Stimulated activated CD4-positive, alpha-beta T cell treated with anti-CD3 and anti-CD28 coated beads, TNF-alpha, amount 100 ng/mL, for 48 hours (primary cell): ENCODE results near the gene SMYD3.
A peak's percentile ranks its signal among the peaks of the same experiment; 100 is the strongest.
"Not testable (repeated sequence)": the region's sequence is repeated elsewhere in the genome, so short reads cannot be mapped to it uniquely, and the experiment has no call there.

Source experiments
- DNase-seq, 3 donors: peaks; one replicate each; pipeline ENCODE4 v3.0.0-alpha.2; 2020; ENCODE audit warnings: low read depth in 3 of 3

Gene SMYD3

GRCh38 chr1:245957427-245957826, 549.7 kb downstream of the SMYD3 start:
- DNase-seq = no peak

- DNase-seq = peak in 1 of 3 donors; percentile 6
Observed at GRCh38 chr1:245956225-245956624, 550.9 kb downstream of the SMYD3 start.

GRCh38 chr1:245953876-245954660, 553.0 kb downstream of the SMYD3 start:
- DNase-seq = no peak

GRCh38 chr1:245952383-245953026, 554.6 kb downstream of the SMYD3 start:
- no peak for DNase-seq

GRCh38 chr1:245948786-245949185, 558.3 kb downstream of the SMYD3 start:
- no peak for DNase-seq

- no peak for DNase-seq
Observed at GRCh38 chr1:245946905-245947304, 560.2 kb downstream of the SMYD3 start.

- not testable (repeated sequence) for DNase-seq
Observed at GRCh38 chr1:245945136-245945535, 561.9 kb downstream of the SMYD3 start.

GRCh38 chr1:245942856-245943255, 564.2 kb downstream of the SMYD3 start:
- no peak for DNase-seq

GRCh38 chr1:245941771-245942170, 565.3 kb downstream of the SMYD3 start:
- not testable (repeated sequence) for DNase-seq

- DNase-seq = no peak
Observed at GRCh38 chr1:245939756-245940345, 567.2 kb downstream of the SMYD3 start.

GRCh38 chr1:245938046-245938435, 569.0 kb downstream of the SMYD3 start:
- no peak for DNase-seq

- DNase-seq = no peak
Observed at GRCh38 chr1:245937316-245938045, 569.6 kb downstream of the SMYD3 start.

- DNase-seq = no peak
Observed at GRCh38 chr1:245934409-245934808, 572.7 kb downstream of the SMYD3 start.

GRCh38 chr1:245933431-245934045, 573.5 kb downstream of the SMYD3 start:
- DNase-seq = no peak

GRCh38 chr1:245932302-245932972, 574.6 kb downstream of the SMYD3 start:
- DNase-seq = no peak

GRCh38 chr1:245931450-245931849, 575.6 kb downstream of the SMYD3 start:
- DNase-seq = no peak

- no peak for DNase-seq
Observed at GRCh38 chr1:245929224-245929623, 577.9 kb downstream of the SMYD3 start.

GRCh38 chr1:245926888-245927287, 580.2 kb downstream of the SMYD3 start:
- no peak for DNase-seq

- no peak for DNase-seq
Observed at GRCh38 chr1:245923215-245923614, 583.9 kb downstream of the SMYD3 start.

GRCh38 chr1:245921417-245921816, 585.7 kb downstream of the SMYD3 start:
- DNase-seq = no peak

GRCh38 chr1:245917403-245917802, 589.7 kb downstream of the SMYD3 start:
- no peak for DNase-seq
